ENCODE data around the gene ZBTB49. TPM values are rescaled to one million over a fixed set of nuclear protein-coding genes. Genes with fewer than 3 reads are reported as not detected.

Gene ZBTB49
- total and polyA plus RNA-seq, 8 donors: 4.8 to 13.5 (median 9.7) TPM

DNA sequence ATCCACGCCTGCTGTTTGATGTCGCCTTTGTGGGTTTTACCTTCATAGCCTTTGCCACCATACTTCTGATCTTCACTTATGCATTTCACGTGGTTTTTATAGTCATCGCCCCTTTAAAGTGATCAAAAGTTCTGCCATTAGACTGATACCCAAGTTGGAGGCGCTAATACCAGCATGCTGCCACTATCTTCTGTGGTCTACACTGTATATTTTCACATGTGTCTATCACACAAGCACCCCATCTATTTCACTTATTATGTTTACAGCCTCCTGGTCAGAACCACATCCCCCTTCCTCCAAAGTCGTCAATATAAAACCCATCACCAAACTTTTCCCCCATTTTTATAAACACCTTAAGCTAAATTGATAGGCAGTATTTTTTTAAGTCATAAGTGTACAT, 8.3 kb upstream of the ZBTB49 start:
- H3K4me3 ChIP-seq: no peak overlapping the region
- ATAC-seq: no peak
- H3K9me3 ChIP-seq: no peaks in the 10 kb centered on the region
- no peaks in the 10 kb centered on the region for H3K27me3 ChIP-seq
- intact Hi-C loops (cut with DNase I): no loop called here
- peaks cover 0 to 4% of the 10 kb centered on the region in 2 donors for H3K4me1 ChIP-seq
- peaks cover 0 to 97% of the 10 kb centered on the region in 2 donors for H3K36me3 ChIP-seq
- TF ChIP-seq, protein P1, sequence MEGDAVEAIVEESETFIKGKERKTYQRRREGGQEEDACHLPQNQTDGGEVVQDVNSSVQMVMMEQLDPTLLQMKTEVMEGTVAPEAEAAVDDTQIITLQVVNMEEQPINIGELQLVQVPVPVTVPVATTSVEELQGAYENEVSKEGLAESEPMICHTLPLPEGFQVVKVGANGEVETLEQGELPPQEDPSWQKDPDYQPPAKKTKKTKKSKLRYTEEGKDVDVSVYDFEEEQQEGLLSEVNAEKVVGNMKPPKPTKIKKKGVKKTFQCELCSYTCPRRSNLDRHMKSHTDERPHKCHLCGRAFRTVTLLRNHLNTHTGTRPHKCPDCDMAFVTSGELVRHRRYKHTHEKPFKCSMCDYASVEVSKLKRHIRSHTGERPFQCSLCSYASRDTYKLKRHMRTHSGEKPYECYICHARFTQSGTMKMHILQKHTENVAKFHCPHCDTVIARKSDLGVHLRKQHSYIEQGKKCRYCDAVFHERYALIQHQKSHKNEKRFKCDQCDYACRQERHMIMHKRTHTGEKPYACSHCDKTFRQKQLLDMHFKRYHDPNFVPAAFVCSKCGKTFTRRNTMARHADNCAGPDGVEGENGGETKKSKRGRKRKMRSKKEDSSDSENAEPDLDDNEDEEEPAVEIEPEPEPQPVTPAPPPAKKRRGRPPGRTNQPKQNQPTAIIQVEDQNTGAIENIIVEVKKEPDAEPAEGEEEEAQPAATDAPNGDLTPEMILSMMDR (IDR thresholded peaks at IDR 0.05): no peak
- DNase-seq: no peak
- H3K27ac ChIP-seq: no peak overlapping the region

DNA sequence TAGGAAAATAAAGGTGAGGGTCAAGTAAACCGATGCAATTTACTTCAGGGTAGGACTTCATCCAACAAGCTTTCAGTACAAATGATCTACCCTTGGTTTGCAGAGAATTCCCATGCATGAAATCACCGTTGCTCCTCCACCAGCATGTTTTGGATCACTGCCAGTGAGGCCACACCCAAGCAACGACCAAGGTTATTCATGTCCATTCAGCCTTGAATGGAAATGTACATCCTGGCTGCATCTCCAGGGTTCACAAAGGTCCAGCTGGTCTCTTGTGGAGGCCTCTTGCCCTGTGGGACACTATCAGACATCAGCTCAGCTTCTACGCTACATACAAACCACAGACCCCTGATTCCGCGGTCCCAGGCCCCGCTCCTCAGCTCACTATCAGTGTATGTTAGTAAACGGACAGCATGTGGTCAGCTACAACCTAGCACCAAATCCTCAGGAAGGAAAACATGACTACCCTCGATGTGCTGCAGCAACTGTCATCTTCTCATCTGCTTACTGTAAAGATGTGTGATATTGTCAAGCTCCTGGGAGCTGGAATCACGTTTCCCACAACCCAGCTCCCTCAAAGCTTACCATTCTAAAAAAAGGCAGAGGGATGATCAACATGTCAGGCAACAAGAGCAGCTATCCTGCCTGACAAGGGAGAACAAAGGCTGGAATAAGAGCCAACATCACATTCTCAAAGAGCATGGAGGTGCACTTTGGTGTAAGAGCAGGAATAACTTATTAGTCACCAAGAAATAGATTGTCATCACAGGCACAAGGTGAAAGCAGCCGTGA, 5.0 kb upstream of the ZBTB49 start:
- Histone ChIP-seq H3K4me3 (no peak overlapping the region), H3K4me1 (peaks cover 7 to 22% of the 10 kb centered on the region in 2 donors), H3K9me3 (no peaks in the 10 kb centered on the region), H3K27ac (no peak overlapping the region), H3K27me3 (no peaks in the 10 kb centered on the region), H3K36me3 (peaks cover 0 to 64% of the 10 kb centered on the region in 2 donors)
- ATAC-seq (no peak), DNase-seq (no peak)
- TF ChIP-seq, protein P1 (IDR thresholded peaks at IDR 0.05): no peak
- intact Hi-C loops (cut with DNase I): no loop called here

DNA sequence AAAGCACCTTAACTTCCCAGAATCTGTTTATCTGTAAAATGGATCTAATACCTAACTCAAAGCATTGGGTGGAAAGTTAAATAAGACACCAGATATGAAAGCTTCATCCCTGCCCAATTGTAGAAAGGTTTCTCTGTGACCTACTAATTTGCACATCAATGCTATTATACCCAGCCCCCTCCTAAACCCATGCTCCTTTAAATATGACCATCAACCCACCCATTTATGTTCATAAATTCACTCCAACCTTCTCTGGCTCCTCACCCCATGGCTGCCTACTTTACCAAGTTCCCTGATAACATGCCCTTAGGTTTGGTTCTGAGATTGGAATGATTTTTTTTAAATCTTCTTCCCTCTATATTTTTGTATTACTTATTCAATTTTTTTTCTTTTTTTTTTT, 2.0 kb upstream of the ZBTB49 start:
- TF ChIP-seq, protein P1 (IDR thresholded peaks at IDR 0.05): no peak
- Histone ChIP-seq H3K4me3 (no peak overlapping the region), H3K27me3 (no peaks in the 10 kb centered on the region), H3K9me3 (no peaks in the 10 kb centered on the region), H3K36me3 (peaks cover 0 to 34% of the 10 kb centered on the region in 2 donors), H3K4me1 (peaks cover 12 to 36% of the 10 kb centered on the region in 2 donors), H3K27ac (no peak overlapping the region)
- no peak for DNase-seq
- intact Hi-C loops (cut with DNase I): no loop called here
- ATAC-seq: no peak

DNA sequence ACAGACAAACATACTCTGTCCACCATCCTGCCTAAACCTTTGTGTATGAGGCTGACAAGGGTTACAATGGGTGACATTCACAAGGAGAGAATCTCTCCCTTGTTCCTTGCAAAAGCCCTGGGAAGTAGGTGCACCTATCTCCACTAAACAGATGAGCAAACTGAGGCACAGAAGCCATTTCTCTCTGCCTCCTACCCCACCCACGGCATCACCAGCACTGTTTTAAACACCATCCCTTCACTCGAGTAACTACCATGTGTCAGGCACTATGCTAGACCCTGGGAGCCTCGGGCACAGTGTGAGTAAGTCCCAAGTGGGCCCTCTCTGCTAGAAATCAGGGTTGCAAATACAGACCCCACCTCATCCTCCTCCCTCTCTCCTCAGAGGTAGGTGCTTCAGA, 996 bp upstream of the ZBTB49 start:
- no peak for ATAC-seq
- intact Hi-C loops (cut with DNase I): no loop called here
- no peak overlapping the region for H3K27ac ChIP-seq

DNA sequence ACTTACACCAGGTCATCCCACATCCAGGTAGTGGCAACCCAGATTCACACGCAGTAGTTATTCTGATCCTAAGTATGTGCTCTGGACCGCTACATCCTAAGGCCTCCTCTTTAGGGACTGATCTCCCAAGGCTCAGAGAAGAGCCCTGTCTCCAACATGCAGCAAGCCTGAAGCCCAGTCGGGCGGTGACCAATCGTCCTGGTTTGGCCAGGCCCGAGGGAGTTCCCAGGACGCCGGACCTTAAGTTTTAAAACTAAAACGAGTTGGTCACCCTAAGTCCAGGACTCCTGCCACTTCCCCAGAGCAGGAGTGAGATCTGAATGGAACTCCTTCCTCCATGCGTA, 482 bp upstream of the ZBTB49 start:
- peak overlapping the region; percentile 99 to 100 for H3K4me3 ChIP-seq
- peak; percentile 13 for ATAC-seq
- H3K36me3 ChIP-seq: peaks cover 0 to 19% of the 10 kb centered on the region in 2 donors
- peaks cover 12 to 36% of the 10 kb centered on the region in 2 donors for H3K4me1 ChIP-seq
- peak overlapping the region; percentile 15 to 81 for H3K27ac ChIP-seq
- TF ChIP-seq, protein P1 (IDR thresholded peaks at IDR 0.05): no peak
- H3K27me3 ChIP-seq: no peaks in the 10 kb centered on the region
- DNase-seq: no peak
- H3K9me3 ChIP-seq: no peaks in the 10 kb centered on the region
- intact Hi-C loops (cut with DNase I): no loop called here

More for the DNA sequence above, 996 bp upstream of the ZBTB49 start:
- H3K4me1 ChIP-seq: peaks cover 12 to 36% of the 10 kb centered on the region in 2 donors
- no peak for DNase-seq
- H3K27me3 ChIP-seq: no peaks in the 10 kb centered on the region
- peak overlapping the region; percentile 99 to 100 for H3K4me3 ChIP-seq
- no peaks in the 10 kb centered on the region for H3K9me3 ChIP-seq
- TF ChIP-seq, protein P1 (IDR thresholded peaks at IDR 0.05): no peak
- peaks cover 0 to 24% of the 10 kb centered on the region in 2 donors for H3K36me3 ChIP-seq
